Tibial artery (tissue), 4 donors: ENCODE measurements around the gene CTNNA3.

Source experiments
- DNase-seq, 2 donors: peaks; one replicate each; pipeline ENCODE4 v3.0.0-alpha.2; 2019
- H3K27ac ChIP-seq, 2 donors: fragments of 200-600 bp; sonication (generic) in 1 of 2; 1 replicate in 1 of 2; 2 replicates in 1 of 2; pipeline ENCODE4 v1.5.1; 2018 to 2019; ENCODE audit warnings: mild to moderate bottlenecking in 1 of 2
- H3K27me3 ChIP-seq, 2 donors: fragments of 200-600 bp; sonication (generic) in 1 of 2; one replicate each; pipeline versions ENCODE4 v1.5.1 to v1.6.0; 2016 to 2019
- H3K36me3 ChIP-seq, 3 donors: fragments of 200-600 bp; sonication (generic) in 2 of 3; one replicate each; pipeline ENCODE4 v1.5.1; 2016 to 2019; ENCODE audit warnings: mild to moderate bottlenecking in 2 of 3
- H3K4me1 ChIP-seq, 4 donors: fragments of 200-600 bp; sonication (generic) in 2 of 4; 1 replicate in 3 of 4; 2 replicates in 1 of 4; pipeline ENCODE4 v1.5.1; 2016 to 2019
- H3K4me3 ChIP-seq, 2 donors: fragments of 200-600 bp; sonication (generic) in 1 of 2; 1 replicate in 1 of 2; 2 replicates in 1 of 2; pipeline ENCODE4 v1.5.1; 2018 to 2019; ENCODE audit warnings: mild to moderate bottlenecking in 2 of 2
- H3K9me3 ChIP-seq, 3 donors: fragments of 200-600 bp; sonication (generic) in 1 of 3; one replicate each; pipeline ENCODE4 v1.5.1; 2016 to 2019
- CTCF ChIP-seq, 2 experiments: fragments of 200-600 bp in 1 of 2; fragments of 450-650 bp in 1 of 2; IDR thresholded peaks; one replicate each; pipeline ENCODE4 v1.5.1; 2017 to 2019; ENCODE audit warnings: antibody characterized with exemption in 2 of 2, mild to moderate bottlenecking in 1 of 2, moderate library complexity in 1 of 2
- intact Hi-C: fragments of 100-400 bp; cut with DNase I; formaldehyde crosslinking; loops from one replicate; pipeline ENCODE4 v1.15.0; 2023; ENCODE audit warnings: low total_unique reads

Gene CTNNA3

GRCh38 chr10:67004690-67005089 is 691.3 kb downstream of the CTNNA3 start:
- no peak for TF ChIP-seq CTCF (IDR thresholded peaks at IDR 0.05)

GRCh38 chr10:66999762-67000545 is 696.0 kb downstream of the CTNNA3 start:
- intact Hi-C loops, result no loop called here
- Histone ChIP-seq H3K27ac (no peak overlapping the region), H3K4me3 (no peak overlapping the region), H3K36me3 (no peaks in the 10 kb centered on the region), H3K4me1 (no peaks in the 10 kb centered on the region), H3K27me3 (no peaks in the 10 kb centered on the region), H3K9me3 (no peaks in the 10 kb centered on the region)
- no peak for TF ChIP-seq CTCF (IDR thresholded peaks at IDR 0.05)
- no peak for DNase-seq

More at GRCh38 chr10:67004690-67005089, 691.3 kb downstream of the CTNNA3 start:
- Histone ChIP-seq H3K9me3 (no peaks in the 10 kb centered on the region), H3K36me3 (no peaks in the 10 kb centered on the region), H3K4me3 (no peak overlapping the region), H3K27me3 (no peaks in the 10 kb centered on the region), H3K27ac (no peak overlapping the region), H3K4me1 (no peaks in the 10 kb centered on the region)
- no peak for DNase-seq
- intact Hi-C loops, result no loop called here

GRCh38 chr10:66996996-66997395 is 699.0 kb downstream of the CTNNA3 start:
- DNase-seq, result no peak
- no peak overlapping the region for H3K27ac ChIP-seq
- H3K4me1 ChIP-seq, result no peaks in the 10 kb centered on the region
- no peak for TF ChIP-seq CTCF (IDR thresholded peaks at IDR 0.05)
- no peaks in the 10 kb centered on the region for H3K36me3 ChIP-seq
- intact Hi-C loops, result no loop called here
- no peak overlapping the region for H3K4me3 ChIP-seq
- H3K9me3 ChIP-seq, result no peaks in the 10 kb centered on the region
- H3K27me3 ChIP-seq, result no peaks in the 10 kb centered on the region

GRCh38 chr10:66990143-66990830 is 705.7 kb downstream of the CTNNA3 start:
- no peaks in the 10 kb centered on the region for H3K27me3 ChIP-seq
- no peak overlapping the region for H3K27ac ChIP-seq
- no peaks in the 10 kb centered on the region for H3K36me3 ChIP-seq
- no peak for TF ChIP-seq CTCF (IDR thresholded peaks at IDR 0.05)
- H3K4me3 ChIP-seq, result no peak overlapping the region
- no peak for DNase-seq
- intact Hi-C loops, result no loop called here
- no peaks in the 10 kb centered on the region for H3K4me1 ChIP-seq
- no peaks in the 10 kb centered on the region for H3K9me3 ChIP-seq

- intact Hi-C loops, result no loop called here
- TF ChIP-seq CTCF (IDR thresholded peaks at IDR 0.05), result no peak
- no peak for DNase-seq
- Histone ChIP-seq H3K4me3 (no peak overlapping the region), H3K27me3 (no peaks in the 10 kb centered on the region), H3K4me1 (no peaks in the 10 kb centered on the region), H3K27ac (no peak overlapping the region), H3K36me3 (no peaks in the 10 kb centered on the region), H3K9me3 (no peaks in the 10 kb centered on the region)
Observed at GRCh38 chr10:66983475-66983818, 712.5 kb downstream of the CTNNA3 start.
